Renal pelvis (tissue), 4 donors: ENCODE measurements around the gene AVPI1. TPM values are rescaled to one million over a fixed set of nuclear protein-coding genes. Genes with fewer than 3 reads are reported as not detected.
"Not testable (repeated sequence)": the region's sequence is repeated elsewhere in the genome, so short reads cannot be mapped to it uniquely, and the experiment has no call there.

Experiments used
- DNase-seq: peaks from one replicate; pipeline ENCODE4 v3.0.0-alpha.2; 2013
- polyA plus RNA-seq, 3 donors: library from polyadenylated mRNA; unstranded; fragments of 120-200 nt; gene quantifications; one replicate each; pipeline ENCODE4 v1.2.1, GENCODE V29; 2013; ENCODE audit not compliant: insufficient read length in 3 of 3

AVPI1 gene
- polyA plus RNA-seq, 3 donors: 4.3 to 5.3 (median 4.5) TPM

GRCh38 chr10:97685395-97685958 lies 1.6 kb downstream of the AVPI1 start:
- no peak for DNase-seq

- DNase-seq: no peak
Observed at GRCh38 chr10:97684866-97685394, 2.1 kb downstream of the AVPI1 start.

GRCh38 chr10:97684368-97684713 lies 2.7 kb downstream of the AVPI1 start:
- DNase-seq: not testable (repeated sequence)

- DNase-seq: no peak
Observed at GRCh38 chr10:97683556-97684367, 3.3 kb downstream of the AVPI1 start.

GRCh38 chr10:97682042-97682441 lies 5.0 kb downstream of the AVPI1 start:
- DNase-seq: no peak

GRCh38 chr10:97679594-97679993 lies 7.4 kb downstream of the AVPI1 start:
- DNase-seq: no peak

GRCh38 chr10:97676770-97677581 lies 10.1 kb downstream of the AVPI1 start:
- DNase-seq: no peak

- DNase-seq: no peak
Observed at GRCh38 chr10:97675222-97675621, 11.8 kb downstream of the AVPI1 start.

- DNase-seq: no peak
Observed at GRCh38 chr10:97673736-97674525, 13.1 kb downstream of the AVPI1 start.

- no peak for DNase-seq
Observed at GRCh38 chr10:97669571-97669970, 17.5 kb downstream of the AVPI1 start.

GRCh38 chr10:97667463-97667862 lies 19.6 kb downstream of the AVPI1 start:
- DNase-seq: no peak

GRCh38 chr10:97666992-97667391 lies 20.0 kb downstream of the AVPI1 start:
- no peak for DNase-seq

- DNase-seq: no peak
Observed at GRCh38 chr10:97664282-97664850, 22.7 kb downstream of the AVPI1 start.

- DNase-seq: no peak
Observed at GRCh38 chr10:97659589-97659988, 27.5 kb downstream of the AVPI1 start.

GRCh38 chr10:97656777-97657176 lies 30.3 kb downstream of the AVPI1 start:
- DNase-seq: no peak

GRCh38 chr10:97651773-97652172 lies 35.3 kb downstream of the AVPI1 start:
- no peak for DNase-seq

GRCh38 chr10:97650726-97651125 lies 36.3 kb downstream of the AVPI1 start:
- DNase-seq: no peak

GRCh38 chr10:97649405-97649750 lies 37.7 kb downstream of the AVPI1 start:
- DNase-seq: not testable (repeated sequence)

GRCh38 chr10:97648562-97649404 lies 38.3 kb downstream of the AVPI1 start:
- DNase-seq: no peak

- no peak for DNase-seq
Observed at GRCh38 chr10:97647556-97647955, 39.5 kb downstream of the AVPI1 start.

- DNase-seq: no peak
Observed at GRCh38 chr10:97644936-97645335, 42.1 kb downstream of the AVPI1 start.
